Stimulated activated CD4-positive, alpha-beta T cell treated with anti-CD3 and anti-CD28 coated beads, Interleukin-1b, Interleukin-23, amount 100 ng/mL, for 1 hour (primary cell): ENCODE results near the gene BICRAL.
"Not testable (repeated sequence)": the region's sequence is repeated elsewhere in the genome, so short reads cannot be mapped to it uniquely, and the experiment has no call there.

Source experiments
- DNase-seq, 2 donors: peaks; one replicate each; pipeline ENCODE4 v3.0.0-alpha.2; 2020; ENCODE audit warnings: low read depth in 2 of 2

Gene BICRAL

GRCh38 chr6:42845327-42845694 lies 63.5 kb downstream of the BICRAL start:
- DNase-seq, result no peak

DNA sequence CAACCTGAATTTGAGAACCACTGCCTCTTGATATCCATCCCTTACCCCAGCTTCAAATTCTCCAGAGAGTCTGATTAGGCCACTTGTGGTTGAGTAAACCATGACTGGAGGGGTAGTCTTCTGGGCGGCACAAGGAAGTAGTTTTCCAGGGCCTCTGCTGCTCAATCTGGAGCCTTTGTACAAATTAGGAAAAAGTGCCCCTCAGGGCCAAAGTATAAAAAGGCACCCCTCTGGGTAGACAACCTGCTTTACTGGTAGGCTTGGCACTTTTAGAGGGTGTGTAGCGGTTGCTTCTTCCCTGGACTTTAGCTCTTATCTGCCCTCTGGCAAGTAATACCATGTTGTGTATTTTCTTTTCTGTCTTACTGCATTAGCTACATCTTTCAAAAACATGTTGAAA lies 64.7 kb downstream of the BICRAL start:
- no peak for DNase-seq

GRCh38 chr6:42848700-42849099 lies 66.8 kb downstream of the BICRAL start:
- DNase-seq, result no peak

GRCh38 chr6:42851599-42851998 lies 69.7 kb downstream of the BICRAL start:
- no peak for DNase-seq

- DNase-seq, result no peak
Observed at GRCh38 chr6:42860036-42860435, 78.2 kb downstream of the BICRAL start.

GRCh38 chr6:42860481-42860880 lies 78.6 kb downstream of the BICRAL start:
- no peak for DNase-seq

DNA sequence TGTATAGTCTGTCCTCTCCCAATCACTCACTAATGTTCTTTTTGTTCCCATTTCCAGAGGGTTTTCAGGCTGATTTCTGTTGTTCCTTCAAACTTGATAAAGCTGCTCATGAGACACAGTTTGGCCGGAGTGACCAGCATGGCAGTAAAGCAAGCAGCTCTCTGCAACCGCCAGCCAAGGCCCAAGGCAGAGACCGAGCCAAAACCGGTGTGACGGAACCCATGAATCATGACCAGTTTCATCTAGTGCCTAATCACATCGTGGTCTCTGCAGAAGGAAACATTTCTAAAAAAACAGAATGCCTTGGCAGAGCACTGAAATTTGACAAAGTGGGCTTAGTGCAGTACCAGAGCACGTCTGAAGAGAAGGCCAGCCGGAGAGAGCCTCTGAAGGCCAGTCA lies 82.8 kb downstream of the BICRAL start:
- DNase-seq, result no peak

- no peak for DNase-seq
Observed at GRCh38 chr6:42870145-42870936, 88.5 kb downstream of the BICRAL start.

- no peak for DNase-seq
Observed at GRCh38 chr6:42871711-42872110, 89.9 kb downstream of the BICRAL start.

DNA sequence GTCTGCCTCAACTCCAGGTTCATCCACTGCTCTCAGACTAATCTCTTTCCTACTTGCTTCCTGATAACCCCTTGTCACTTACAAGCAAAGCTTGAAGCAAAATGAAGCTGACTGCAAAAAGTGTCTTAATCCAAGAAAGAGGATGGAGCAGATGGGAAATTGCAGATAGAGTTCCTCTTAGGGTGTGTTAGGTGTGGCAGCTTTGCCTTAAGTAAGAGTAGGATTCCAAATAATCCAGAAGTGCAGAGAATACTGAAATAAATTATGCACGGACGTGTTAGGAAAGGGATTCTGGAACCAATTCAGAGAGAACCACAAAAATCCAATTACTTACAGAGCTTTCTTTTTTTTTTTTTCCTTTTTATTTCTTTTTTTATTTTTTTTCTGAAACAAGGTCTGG lies 91.5 kb downstream of the BICRAL start:
- no peak for DNase-seq

DNA sequence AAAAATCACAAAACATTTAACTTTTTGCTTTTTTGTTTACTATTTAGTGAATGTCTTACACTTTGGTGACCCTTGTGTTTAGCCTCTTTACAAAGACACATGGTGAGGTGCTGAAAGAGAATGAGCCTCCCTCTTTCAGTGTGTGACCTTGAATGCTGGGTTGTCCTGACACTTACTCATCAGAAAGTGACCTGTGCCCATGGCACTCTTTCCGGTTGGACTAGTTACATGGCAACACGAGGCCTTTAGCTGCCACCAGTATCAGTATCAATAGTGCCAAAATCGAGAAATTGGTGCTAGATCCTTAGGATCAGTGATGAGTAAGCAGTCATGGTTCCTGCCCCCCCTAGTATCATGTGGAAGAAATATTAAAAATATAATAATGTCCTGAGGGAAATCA lies 95.8 kb downstream of the BICRAL start:
- no peak for DNase-seq

DNA sequence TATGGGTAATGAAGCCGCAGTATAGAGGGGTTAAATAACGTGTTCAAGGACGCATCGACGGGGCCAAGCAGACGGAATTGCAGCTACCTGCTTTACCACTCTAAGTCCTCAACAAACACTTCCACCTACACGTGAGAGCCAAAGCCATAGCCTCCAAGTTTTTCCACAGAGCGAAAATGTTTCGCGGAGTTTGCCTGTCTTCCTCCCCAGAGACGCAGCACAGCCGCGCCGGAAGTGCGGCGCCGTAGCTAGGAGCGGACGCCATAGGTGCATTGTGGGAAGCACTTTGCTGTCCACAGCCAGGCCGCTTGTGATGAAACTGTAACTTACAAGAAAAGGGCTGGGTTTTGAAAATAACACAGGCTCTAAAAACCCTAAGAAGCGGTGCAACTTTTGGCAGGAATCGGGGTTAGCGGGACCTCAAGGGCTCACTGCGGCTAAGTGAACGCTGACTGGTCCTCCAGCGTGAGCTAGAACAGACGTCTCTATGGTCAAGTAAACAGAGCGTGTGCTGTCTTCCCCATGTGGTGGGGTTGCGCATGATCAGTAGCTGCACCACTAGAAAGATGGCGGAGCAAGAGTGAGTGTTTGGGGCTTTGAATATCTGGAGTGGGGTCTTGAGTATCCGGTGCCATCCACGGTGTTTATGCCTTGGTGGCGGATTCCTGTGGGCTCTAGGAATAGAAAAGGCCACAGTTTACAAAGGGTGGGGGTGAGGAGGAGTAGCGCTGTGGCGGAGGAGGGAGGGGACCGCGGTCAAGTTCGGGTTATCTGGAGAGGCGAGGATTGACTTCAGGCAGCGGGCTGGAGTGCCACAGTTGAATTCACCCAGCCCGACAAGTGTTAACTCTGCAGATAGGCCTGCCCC lies 97.8 kb downstream of the BICRAL start, which contains the start of gene RPL7L1:
RPL7L1 (plus strand) TSS at position 245 of the 868 bp plus-strand sequence; CDS start at position 540, 295 bp downstream.
- peak; percentile 43 to 54 for DNase-seq

- not testable (repeated sequence) for DNase-seq
Observed at GRCh38 chr6:42880240-42880817, 98.5 kb downstream of the BICRAL start.

- DNase-seq, result not testable (repeated sequence)
Observed at GRCh38 chr6:42880871-42881270, 99.0 kb downstream of the BICRAL start.

GRCh38 chr6:42885702-42886101 lies 103.8 kb downstream of the BICRAL start:
- DNase-seq, result no peak

GRCh38 chr6:42888201-42888600 lies 106.3 kb downstream of the BICRAL start:
- not testable (repeated sequence) for DNase-seq

GRCh38 chr6:42889815-42890214 lies 108.0 kb downstream of the BICRAL start:
- DNase-seq, result no peak

DNA sequence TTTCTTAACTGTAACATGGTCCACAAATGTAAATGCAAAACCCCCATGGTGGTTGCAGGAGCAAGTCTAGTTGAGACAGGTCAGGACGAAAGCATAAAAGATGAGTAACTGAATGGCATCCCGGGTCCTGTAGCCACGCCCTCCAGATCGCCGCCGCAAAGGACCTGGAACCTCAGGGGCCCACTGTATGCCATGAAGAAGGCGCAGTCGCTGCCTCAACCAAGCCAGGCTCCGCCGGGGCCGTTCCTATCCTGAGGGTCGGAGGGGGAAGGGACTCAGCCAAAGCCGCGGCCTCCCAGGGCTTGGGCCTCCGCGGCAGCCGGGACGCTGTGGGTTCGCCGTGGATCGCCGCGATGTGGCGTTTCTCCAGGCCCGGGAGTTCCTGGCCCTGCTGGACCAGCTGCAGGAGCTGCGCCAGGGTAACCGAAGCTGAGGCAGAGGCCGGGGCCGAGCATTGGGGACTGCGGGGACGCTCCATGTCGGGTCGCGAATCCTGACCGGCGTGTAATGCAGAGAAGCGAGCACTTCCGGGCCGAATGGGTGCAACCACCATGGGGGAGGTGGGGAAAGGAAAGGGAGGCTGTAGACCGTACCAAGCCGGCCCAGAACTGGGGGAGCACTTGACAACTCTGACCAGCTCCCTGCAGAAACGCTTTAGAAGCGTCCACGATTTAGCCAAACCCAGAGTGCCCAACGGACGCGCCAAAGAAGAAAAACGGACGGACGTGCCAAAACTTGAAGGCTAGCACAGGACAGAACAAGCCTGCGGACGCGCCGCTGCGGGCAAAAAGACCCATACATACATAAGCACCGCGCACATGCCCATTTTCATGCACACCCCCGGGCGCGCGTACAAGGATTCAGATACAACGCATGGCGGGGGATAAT lies 108.7 kb downstream of the BICRAL start:
- peak; percentile 70 to 75 for DNase-seq

DNA sequence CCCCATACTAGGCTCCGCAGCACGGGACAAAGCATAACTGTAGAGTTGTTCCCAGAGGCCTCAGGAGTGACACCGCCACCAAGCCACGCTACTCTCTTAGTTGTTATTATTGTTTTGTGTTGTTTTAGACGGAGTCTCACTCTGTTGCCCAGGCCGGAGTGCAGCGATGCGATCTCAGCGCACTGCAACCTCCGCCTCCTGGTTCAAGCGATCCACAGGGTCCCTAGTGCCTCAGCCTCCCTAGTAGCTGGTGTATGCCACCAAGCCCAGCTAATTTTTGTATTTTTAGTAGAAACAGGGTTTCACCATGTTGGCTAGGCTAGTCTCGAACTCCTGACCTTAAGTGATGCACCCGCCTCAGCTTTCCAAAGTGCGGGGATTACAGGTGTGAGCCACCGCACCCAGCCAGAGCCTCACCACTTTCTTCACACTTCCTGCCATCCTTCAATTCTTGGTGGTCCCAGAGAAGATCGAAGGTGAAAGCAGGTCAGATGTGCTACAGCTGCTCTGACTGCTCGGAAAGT lies 109.4 kb downstream of the BICRAL start:
- DNase-seq, result no peak

DNA sequence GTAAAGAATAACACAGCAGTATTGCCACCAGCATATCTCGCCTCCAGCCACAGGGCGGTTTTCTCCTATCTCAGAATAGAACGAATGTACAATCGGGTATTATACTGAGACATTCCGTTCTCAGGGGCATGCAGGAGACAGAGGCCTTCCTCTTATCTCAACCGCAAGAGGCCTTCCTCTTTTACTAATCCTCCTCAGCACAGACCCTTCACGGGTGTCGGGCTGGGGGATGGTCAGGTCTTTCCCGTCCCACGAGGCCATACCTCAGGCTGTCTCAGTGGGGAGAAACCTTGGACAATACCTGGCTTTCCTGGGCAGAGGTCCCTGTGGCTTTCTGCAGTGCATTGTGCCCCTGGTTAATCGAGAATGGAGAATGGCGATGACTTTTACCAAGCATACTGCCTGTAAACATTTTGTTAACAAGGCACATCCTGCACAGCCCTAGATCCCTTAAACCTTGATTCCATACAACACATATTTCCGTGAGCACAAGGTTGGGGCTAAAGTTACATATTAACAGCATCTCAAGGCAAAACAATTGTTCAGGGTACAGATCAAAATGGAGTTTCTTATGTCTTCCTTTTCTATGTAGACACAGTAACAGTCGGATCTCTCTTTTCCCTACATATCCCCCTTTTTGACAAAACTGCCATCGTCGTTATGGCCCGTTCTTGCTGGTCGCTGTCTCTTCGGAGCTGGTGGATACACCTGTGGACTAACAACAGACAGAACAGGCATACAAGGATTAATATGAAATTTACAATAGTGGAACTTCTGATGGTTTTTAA lies 112.4 kb downstream of the BICRAL start:
- DNase-seq, result not testable (repeated sequence)
